Activated naive CD8-positive, alpha-beta T cell treated with anti-CD3 and anti-CD28 coated beads, Interleukin-2, amount 10 ng/mL, durations not matched to agents 7 days and 5 days (primary cell): ENCODE data around the gene MET. TPM values are rescaled to one million over a fixed set of nuclear protein-coding genes. Genes with fewer than 3 reads are reported as not detected.
A peak's percentile ranks its signal among the peaks of the same experiment; 100 is the strongest.
"Not testable (repeated sequence)": the region's sequence is repeated elsewhere in the genome, so short reads cannot be mapped to it uniquely, and the experiment has no call there.

Experiments used
- ATAC-seq: fragments of 150-1000 bp; cut with Tn5 transposase; one replicate; pipeline ENCODE4 v1.10.0; 2021; ENCODE audit warnings: low read depth, moderate library complexity
- POLR2A ChIA-PET: fragments of 350-600 bp; sonication (Branson Sonifier 250); formaldehyde crosslinking; loops from one replicate; lab custom pipeline; 2021; ENCODE audit warnings: antibody characterized with exemption; lab: Charles Lee
- DNase-seq: peaks from one replicate; pipeline ENCODE4 v3.0.0; 2021
- H3K27ac Mint-ChIP-seq: one replicate; pipeline ENCODE4 v1.8.0; 2022; ENCODE audit warnings: mild to moderate bottlenecking, mixed read lengths
- H3K27me3 Mint-ChIP-seq: one replicate; pipeline ENCODE4 v1.8.0; 2022; ENCODE audit warnings: mild to moderate bottlenecking, moderate library complexity, mixed read lengths
- H3K36me3 Mint-ChIP-seq: one replicate; pipeline ENCODE4 v1.8.0; 2021; ENCODE audit warnings: mild to moderate bottlenecking, mixed read lengths
- H3K4me1 Mint-ChIP-seq: one replicate; pipeline ENCODE4 v1.8.0; 2021; ENCODE audit warnings: mixed read lengths
- H3K4me3 Mint-ChIP-seq: one replicate; pipeline ENCODE4 v1.8.0; 2022; ENCODE audit warnings: mild to moderate bottlenecking, moderate library complexity, mixed read lengths
- H3K9me3 Mint-ChIP-seq: one replicate; pipeline ENCODE4 v1.8.0; 2021; ENCODE audit warnings: mixed read lengths
- total RNA-seq, 2 experiments: library from RNA; stranded (reverse); gene quantifications; one replicate each; pipeline ENCODE4 v1.2.3, GENCODE V29; 2021

MET gene
- not detected for total RNA-seq

DNA sequence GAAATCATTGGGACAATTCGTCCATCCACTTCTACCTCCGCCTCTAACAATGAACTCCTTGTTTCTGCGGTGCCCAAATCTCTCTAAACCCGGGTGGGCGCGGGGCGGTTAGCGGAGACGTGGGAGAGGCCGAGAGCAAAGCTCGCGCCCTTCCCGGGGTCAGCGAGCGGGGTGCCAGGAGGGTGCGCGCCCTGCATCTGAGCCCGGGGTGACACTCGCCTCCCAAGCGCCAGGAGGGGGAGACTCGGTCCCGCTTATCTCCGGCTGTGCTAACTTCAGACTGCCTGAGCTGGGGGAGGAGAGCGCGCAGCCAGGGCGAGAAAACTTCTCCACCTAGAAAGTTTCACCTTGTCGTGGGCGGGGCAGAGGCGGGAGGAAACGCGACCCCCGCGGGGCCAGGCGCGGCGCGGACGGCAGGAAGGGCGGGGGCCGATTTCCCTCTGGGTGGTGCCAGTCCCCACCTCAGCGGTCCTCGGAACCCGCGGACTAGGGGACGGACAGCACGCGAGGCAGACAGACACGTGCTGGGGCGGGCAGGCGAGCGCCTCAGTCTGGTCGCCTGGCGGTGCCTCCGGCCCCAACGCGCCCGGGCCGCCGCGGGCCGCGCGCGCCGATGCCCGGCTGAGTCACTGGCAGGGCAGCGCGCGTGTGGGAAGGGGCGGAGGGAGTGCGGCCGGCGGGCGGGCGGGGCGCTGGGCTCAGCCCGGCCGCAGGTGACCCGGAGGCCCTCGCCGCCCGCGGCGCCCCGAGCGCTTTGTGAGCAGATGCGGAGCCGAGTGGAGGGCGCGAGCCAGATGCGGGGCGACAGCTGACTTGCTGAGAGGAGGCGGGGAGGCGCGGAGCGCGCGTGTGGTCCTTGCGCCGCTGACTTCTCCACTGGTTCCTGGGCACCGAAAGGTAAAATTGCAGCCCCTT, at the start of gene MET:
TSS of gene MET (plus strand) at position 516 of the 915 bp plus-strand sequence. CDS start 26,889 bp downstream, outside the sequence.
- POLR2A ChIA-PET, result no interaction called here
- Mint-ChIP-seq H3K4me3 (peak within 1 kb of the TSS; percentile 78), H3K36me3 (no peaks in the 10 kb centered on the region), H3K9me3 (no peaks in the 10 kb centered on the region), H3K4me1 (peaks cover 3% of the 10 kb centered on the region), H3K27me3 (peaks cover 64% of the 10 kb centered on the region), H3K27ac (no peak within 1 kb of the TSS)
- DNase-seq, result peak; percentile 49
- ATAC-seq, result peak; percentile 76

DNA sequence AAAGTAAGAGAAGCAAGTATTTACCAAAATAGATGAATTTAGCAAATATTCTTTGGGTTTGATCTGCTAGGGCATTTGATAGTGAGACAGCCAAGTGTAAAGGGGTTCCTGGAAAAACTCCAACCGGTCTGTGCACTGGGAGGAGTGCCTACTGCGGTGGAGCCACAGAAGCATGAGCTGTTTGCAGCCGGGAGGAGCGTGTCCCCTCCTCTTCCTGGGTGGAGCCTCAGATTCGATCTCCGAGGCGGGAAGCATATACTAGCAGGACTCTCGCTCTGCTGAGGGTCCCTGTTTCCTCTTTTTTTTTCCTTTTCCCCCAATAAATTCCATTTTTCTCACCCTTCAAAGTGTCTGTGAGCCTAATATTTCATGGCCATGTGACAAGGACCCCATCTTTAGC, 45.1 kb upstream of the MET start:
- Mint-ChIP-seq H3K9me3 (peaks cover 2% of the 10 kb centered on the region), H3K4me1 (no peaks in the 10 kb centered on the region), H3K27ac (no peak overlapping the region), H3K4me3 (no peak overlapping the region), H3K27me3 (peaks cover 9% of the 10 kb centered on the region), H3K36me3 (no peaks in the 10 kb centered on the region)
- ATAC-seq (no peak), DNase-seq (no peak)
- POLR2A ChIA-PET, result no interaction called here

DNA sequence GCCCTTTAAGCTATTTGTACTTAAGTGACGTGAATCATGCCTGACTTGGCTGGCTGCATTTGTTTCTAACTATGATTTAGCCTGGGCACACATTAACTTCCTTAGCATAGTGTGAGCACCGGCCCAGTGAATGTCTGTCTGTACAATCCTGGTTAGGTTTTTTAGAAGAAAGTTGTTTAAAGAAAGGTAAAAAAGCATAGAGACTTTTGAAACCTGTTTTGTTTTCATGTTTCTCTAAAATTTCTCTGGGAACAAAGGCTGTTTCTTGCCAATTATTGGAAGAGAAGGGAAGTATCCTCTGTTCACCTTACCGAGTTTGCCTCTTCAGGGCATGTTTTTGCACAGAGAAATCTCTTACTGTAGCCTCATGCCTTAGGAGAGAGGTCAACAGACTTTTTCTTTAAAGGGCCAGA, 42.9 kb upstream of the MET start:
- no peak overlapping the region for H3K27ac Mint-ChIP-seq
- no peaks in the 10 kb centered on the region for H3K36me3 Mint-ChIP-seq
- H3K4me3 Mint-ChIP-seq, result no peak overlapping the region
- POLR2A ChIA-PET, result no interaction called here
- H3K9me3 Mint-ChIP-seq, result no peaks in the 10 kb centered on the region
- no peaks in the 10 kb centered on the region for H3K4me1 Mint-ChIP-seq
- H3K27me3 Mint-ChIP-seq, result peaks cover 14% of the 10 kb centered on the region
- no peak for ATAC-seq
- DNase-seq, result no peak

DNA sequence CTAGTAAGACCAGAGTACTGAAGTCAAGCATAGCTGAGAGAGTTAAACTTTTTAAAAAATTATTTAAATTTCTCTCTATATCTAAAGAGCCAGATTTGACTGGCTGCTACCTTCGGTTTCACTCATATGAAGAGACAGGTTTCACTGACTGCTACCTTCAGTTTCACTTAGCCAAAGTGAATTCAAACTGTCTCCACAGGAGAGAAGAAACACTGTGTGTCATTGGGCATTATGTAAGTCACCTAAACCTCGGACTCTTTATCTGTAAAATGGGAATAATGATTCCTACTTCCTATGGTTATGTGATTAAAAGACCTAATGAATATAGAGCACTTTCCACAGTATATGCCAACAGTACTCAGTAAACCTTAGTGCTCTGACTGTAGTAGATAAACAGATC, 41.6 kb upstream of the MET start:
- DNase-seq (no peak), ATAC-seq (no peak)
- H3K27ac Mint-ChIP-seq, result no peak overlapping the region
- peaks cover 14% of the 10 kb centered on the region for H3K27me3 Mint-ChIP-seq
- no peak overlapping the region for H3K4me3 Mint-ChIP-seq
- no peaks in the 10 kb centered on the region for H3K36me3 Mint-ChIP-seq
- no peaks in the 10 kb centered on the region for H3K9me3 Mint-ChIP-seq
- no peaks in the 10 kb centered on the region for H3K4me1 Mint-ChIP-seq
- POLR2A ChIA-PET, result no interaction called here

DNA sequence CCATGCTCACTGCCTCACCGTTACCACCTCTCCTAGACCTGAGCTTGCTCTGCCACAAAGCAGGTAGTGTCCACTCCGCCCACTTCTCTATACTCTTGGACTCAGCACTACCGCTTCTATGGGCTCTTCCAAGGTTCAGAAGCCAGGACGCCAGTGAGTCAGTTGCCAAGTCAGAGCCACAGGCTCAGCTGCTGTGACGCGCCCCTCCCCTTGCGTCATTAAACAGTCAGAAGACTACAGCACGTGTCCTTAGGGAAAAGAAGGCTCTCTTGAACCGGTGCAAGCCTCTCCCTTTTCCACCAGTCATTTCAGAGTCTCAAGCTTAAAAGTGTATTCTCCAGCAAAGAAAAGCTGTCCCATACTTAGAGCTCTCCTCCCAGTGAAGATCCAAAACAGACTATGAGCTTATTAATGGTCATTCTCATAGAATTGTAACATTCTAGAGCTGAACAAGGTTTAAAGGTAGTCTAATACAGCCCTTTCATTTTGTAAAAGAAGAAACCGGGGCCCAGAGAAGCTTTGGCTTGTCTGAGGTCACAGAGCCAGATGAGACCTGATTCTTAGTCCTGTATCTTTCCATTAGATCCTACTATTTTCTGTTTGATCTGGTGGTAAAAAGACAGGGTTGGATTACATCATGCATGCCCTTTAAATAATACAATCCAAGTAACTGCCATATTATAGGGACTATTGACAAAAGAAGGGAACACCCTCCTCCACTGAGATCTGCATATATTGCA, 40.9 kb upstream of the MET start:
- DNase-seq, result no peak
- H3K9me3 Mint-ChIP-seq, result no peaks in the 10 kb centered on the region
- no peak for ATAC-seq

DNA sequence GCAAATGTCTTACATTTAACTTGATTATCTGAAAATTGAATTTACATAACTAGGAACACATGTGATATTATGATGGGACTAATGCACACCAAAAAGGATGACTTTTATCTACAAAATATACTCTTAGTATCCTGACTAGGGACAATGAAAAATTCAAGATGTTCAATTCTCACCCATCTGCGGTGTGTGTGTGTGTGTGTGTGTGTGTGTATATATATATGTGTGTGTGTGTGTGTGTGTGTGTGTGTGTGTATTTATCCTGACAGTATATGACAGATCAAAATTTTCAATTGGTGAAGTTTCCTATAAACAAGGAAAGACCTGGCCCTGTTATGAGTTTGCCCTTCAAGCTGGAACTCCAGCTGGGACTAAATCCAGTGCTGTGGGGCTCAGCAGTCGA, 40.3 kb upstream of the MET start:
- POLR2A ChIA-PET, result no interaction called here
- no peaks in the 10 kb centered on the region for H3K36me3 Mint-ChIP-seq
- H3K9me3 Mint-ChIP-seq, result no peaks in the 10 kb centered on the region
- H3K27ac Mint-ChIP-seq, result no peak overlapping the region
- H3K4me1 Mint-ChIP-seq, result no peaks in the 10 kb centered on the region
- ATAC-seq (no peak), DNase-seq (no peak)
- peaks cover 15% of the 10 kb centered on the region for H3K27me3 Mint-ChIP-seq
- no peak overlapping the region for H3K4me3 Mint-ChIP-seq

More for the DNA sequence above, 40.9 kb upstream of the MET start:
- no peak overlapping the region for H3K4me3 Mint-ChIP-seq
- H3K36me3 Mint-ChIP-seq, result no peaks in the 10 kb centered on the region
- H3K27ac Mint-ChIP-seq, result no peak overlapping the region
- H3K27me3 Mint-ChIP-seq, result peaks cover 14% of the 10 kb centered on the region
- H3K4me1 Mint-ChIP-seq, result no peaks in the 10 kb centered on the region
- POLR2A ChIA-PET, result no interaction called here

DNA sequence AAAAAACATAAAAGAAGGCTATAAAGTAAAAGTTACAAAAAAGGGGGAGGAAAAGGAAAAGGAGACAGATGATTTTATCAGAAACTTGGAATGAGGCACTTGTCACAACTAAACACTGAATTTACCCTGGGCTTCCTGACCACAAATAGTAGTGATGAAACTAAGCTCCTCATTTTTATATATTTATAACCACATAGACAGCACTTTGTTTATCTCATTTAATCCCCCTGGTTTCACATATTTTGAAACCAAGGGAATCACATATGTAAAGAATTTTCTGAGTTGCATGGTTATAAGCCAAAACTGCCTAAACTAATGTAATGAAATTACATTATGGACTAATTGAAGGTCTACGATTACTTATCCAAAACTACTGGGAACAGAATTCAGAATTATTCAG, 39.6 kb upstream of the MET start:
- ATAC-seq, result no peak
- Mint-ChIP-seq H3K9me3 (no peaks in the 10 kb centered on the region), H3K36me3 (no peaks in the 10 kb centered on the region), H3K4me3 (no peak overlapping the region), H3K27me3 (peaks cover 15% of the 10 kb centered on the region), H3K27ac (no peak overlapping the region), H3K4me1 (no peaks in the 10 kb centered on the region)
- no peak for DNase-seq
- POLR2A ChIA-PET, result no interaction called here

DNA sequence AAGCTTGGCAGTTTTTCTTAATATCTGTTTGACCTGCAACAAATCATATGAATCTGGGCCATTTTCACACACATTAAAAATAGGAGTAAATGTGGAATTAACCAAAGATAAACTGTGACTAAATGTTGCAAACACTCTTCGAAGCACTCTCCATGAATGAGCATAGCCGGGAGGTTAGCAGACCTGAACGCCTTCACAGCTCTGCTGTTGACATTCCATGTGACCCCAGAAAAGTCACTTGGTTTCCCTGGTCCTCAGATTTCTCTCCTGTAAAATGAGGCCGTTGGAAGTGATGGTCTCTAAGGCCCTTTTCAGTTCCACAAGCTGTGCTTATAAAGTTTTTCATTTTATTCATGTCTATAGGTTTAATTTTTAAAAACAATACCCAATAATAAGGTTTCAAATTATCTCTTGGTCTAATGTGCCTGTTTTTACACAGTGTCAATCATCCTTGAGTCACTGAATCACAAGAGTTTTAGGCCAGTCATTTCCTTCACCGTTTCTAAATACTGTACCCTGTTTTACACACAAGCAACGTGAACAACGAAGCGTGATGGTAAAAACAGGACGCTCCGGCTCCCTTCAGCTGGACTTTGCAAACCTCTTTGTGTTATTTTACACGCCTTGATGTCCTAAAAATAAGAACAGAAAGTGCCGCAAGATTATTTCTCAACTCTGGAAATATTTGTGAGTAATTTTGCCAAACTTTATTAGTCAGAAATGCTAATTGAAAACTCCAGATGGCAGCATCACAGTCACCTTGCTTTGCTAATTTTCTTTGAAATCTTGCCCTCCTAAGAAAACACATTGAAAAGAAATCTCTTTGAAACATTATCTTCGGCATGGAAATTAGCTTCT, 38.6 kb upstream of the MET start:
- Mint-ChIP-seq H3K27me3 (peaks cover 15% of the 10 kb centered on the region), H3K9me3 (no peaks in the 10 kb centered on the region), H3K4me1 (no peaks in the 10 kb centered on the region), H3K36me3 (no peaks in the 10 kb centered on the region), H3K27ac (no peak overlapping the region), H3K4me3 (no peak overlapping the region)
- POLR2A ChIA-PET, result no interaction called here
- ATAC-seq, result no peak
- DNase-seq, result no peak

DNA sequence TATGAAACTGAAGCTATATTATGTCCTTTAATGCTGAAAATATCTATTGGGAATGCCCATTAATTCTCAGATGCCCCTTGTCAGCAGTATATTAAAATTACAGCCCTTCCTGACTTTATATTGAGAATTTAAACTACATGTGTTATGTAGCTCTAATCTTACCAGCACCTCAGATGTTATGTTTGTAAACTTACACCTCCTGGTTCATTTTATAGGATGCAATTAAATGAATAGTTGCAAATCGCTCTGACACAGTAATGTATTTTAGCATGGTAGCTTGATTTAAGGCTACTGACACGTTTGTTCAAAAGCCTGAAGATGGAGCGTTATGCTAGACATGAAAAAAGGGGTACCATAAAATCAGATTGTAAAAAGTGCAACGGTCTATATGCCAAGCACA, 35.0 kb upstream of the MET start:
- H3K9me3 Mint-ChIP-seq, result no peaks in the 10 kb centered on the region
- no peak for ATAC-seq
- no peak overlapping the region for H3K4me3 Mint-ChIP-seq
- H3K27me3 Mint-ChIP-seq, result peaks cover 12% of the 10 kb centered on the region
- POLR2A ChIA-PET, result no interaction called here
- no peak overlapping the region for H3K27ac Mint-ChIP-seq
- no peaks in the 10 kb centered on the region for H3K4me1 Mint-ChIP-seq
- no peak for DNase-seq
- H3K36me3 Mint-ChIP-seq, result no peaks in the 10 kb centered on the region

DNA sequence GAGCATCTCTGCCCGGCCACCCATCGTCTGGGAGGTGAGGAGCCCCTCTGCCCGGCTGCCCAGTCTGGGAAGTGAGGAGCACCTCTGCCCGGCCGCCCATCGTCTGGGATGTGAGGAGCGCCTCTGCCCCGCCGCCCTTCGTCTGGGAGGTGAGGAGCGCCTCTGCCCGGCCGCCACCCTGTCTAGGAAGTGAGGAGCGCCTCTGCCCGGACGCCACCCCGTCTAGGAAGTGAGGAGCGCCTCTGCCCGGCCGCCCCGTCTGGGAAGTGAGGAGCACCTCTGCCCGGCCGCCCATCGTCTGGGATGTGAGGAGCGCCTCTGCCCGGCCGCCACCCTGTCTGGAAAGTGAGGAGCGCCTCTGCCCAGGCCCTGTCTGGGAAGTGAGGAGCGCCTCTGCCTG, 33.4 kb upstream of the MET start:
- H3K4me1 Mint-ChIP-seq, H3K36me3 Mint-ChIP-seq, H3K9me3 Mint-ChIP-seq, DNase-seq, H3K27me3 Mint-ChIP-seq, H3K4me3 Mint-ChIP-seq, POLR2A ChIA-PET, H3K27ac Mint-ChIP-seq, ATAC-seq: not testable (repeated sequence)

DNA sequence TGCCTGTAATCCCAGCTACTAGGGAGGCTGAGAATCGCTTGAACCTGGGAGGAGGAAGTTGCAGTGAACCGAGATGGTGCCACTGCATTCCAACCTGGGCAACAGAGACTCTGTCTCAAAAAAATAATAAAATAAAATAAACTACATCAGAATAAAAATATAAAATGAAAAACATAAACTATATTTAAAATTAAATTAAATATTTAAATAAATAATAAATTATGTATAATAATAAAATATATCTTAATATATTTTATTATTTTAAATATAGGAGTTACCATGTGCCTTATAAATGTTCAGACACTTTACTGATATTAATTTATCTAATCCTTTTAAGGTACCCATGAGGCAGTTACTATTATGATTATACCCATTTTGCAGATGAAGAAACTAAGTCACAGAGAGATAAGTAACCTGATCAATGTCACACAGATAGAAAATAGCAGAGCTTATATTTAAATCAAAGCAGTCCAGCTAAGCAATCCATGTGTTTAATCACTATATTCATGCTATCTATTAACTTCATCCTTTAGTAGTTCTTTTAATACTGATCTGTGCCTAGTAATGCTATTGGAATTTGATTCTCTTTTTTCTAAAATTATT, 30.3 kb upstream of the MET start:
- Mint-ChIP-seq H3K4me1 (no peaks in the 10 kb centered on the region), H3K4me3 (no peak overlapping the region), H3K27ac (no peak overlapping the region), H3K36me3 (no peaks in the 10 kb centered on the region), H3K27me3 (no peaks in the 10 kb centered on the region), H3K9me3 (no peaks in the 10 kb centered on the region)
- ATAC-seq, result no peak
- no peak for DNase-seq
- POLR2A ChIA-PET, result no interaction called here

DNA sequence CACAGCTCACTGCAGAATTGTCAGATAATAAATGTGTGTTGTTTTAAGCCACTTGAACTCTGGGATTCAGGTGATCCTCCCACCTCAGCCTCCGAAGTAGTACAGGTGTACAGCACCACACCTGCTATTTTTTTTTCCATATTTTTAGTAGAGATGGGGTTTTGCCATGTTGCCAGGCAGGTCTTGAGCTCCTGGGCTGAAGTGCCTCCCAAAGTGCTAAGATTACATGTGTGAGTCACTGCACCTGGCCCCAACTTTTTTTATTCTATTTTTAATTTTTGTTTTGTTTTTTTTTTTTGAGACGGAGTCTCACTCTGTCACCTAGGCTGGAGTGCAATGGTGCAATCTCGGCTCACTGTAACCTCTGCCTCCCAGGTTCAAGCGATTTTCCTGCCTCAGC, 28.8 kb upstream of the MET start:
- POLR2A ChIA-PET, ATAC-seq, H3K27me3 Mint-ChIP-seq, H3K4me1 Mint-ChIP-seq, DNase-seq, H3K4me3 Mint-ChIP-seq, H3K27ac Mint-ChIP-seq, H3K9me3 Mint-ChIP-seq, H3K36me3 Mint-ChIP-seq: not testable (repeated sequence)

DNA sequence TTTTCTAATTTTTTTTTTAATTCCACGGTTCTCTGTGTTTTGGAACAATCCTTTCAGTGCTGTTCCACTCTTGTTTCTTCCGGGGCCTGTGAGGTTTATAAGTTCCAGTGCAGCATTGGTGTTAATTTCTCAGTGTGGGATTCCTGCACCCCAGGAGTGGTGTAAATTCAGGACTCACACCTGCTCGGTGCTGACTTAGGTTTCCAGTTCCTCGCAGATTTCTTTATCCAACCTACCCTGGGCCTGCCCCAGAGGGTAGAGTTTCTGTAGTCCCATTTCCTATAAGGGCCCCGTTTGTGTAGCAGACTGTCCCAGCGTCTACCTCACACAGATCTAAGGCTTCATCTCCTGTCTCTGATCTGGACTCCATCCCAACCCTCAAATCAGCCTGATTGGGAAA, 27.4 kb upstream of the MET start:
- Mint-ChIP-seq H3K27ac (no peak overlapping the region), H3K4me3 (no peak overlapping the region), H3K36me3 (no peaks in the 10 kb centered on the region), H3K4me1 (no peaks in the 10 kb centered on the region), H3K9me3 (no peaks in the 10 kb centered on the region), H3K27me3 (no peaks in the 10 kb centered on the region)
- POLR2A ChIA-PET, result no interaction called here
- no peak for DNase-seq
- ATAC-seq, result no peak
